Bronchial epithelial cell (primary cell): Measurements from ENCODE around the gene KPNA2. TPM values are rescaled to one million over a fixed set of nuclear protein-coding genes. Genes with fewer than 3 reads are reported as not detected.

ENCODE experiments used
- DNase-seq: peaks from one replicate; pipeline ENCODE4 v3.0.0-alpha.2; 2010; ENCODE audit warnings: low read depth
- FAIRE-seq: peaks from 2 replicates; lab custom pipeline; 2011; peaks lifted over from hg19 to GRCh38; lab: Jason Lieb, UNC
- H3K27me3 ChIP-seq: 2 replicates; pipeline ENCODE4 v1.5.1; 2011; ENCODE audit warnings: low read length; ENCODE audit not compliant: control insufficient read depth, insufficient read depth
- H3K36me3 ChIP-seq: 2 replicates; pipeline ENCODE4 v1.5.1; 2011; ENCODE audit warnings: low read length; ENCODE audit not compliant: control insufficient read depth, insufficient read depth
- H3K4me3 ChIP-seq: 2 replicates; pipeline ENCODE4 v1.5.1; 2011; ENCODE audit warnings: mild to moderate bottlenecking, low read depth, low read length, control low read depth
- total RNA-seq: library from RNA; depleted of rRNA; stranded (reverse); fragments of >200 nt; gene quantifications from 2 replicates; pipeline ENCODE4 v1.2.1, GENCODE V29; 2014
- TF ChIP-seq, protein P1 (sequence below): IDR thresholded peaks from 2 replicates; pipeline ENCODE4 v1.5.1; 2011; ENCODE audit warnings: mild to moderate bottlenecking, moderate library complexity, low read length, control low read depth, inconsistent platforms; ENCODE audit not compliant: insufficient read depth, severe bottlenecking

Gene KPNA2
- 17.0 and 17.4 TPM in 2 replicates for total RNA-seq

DNA sequence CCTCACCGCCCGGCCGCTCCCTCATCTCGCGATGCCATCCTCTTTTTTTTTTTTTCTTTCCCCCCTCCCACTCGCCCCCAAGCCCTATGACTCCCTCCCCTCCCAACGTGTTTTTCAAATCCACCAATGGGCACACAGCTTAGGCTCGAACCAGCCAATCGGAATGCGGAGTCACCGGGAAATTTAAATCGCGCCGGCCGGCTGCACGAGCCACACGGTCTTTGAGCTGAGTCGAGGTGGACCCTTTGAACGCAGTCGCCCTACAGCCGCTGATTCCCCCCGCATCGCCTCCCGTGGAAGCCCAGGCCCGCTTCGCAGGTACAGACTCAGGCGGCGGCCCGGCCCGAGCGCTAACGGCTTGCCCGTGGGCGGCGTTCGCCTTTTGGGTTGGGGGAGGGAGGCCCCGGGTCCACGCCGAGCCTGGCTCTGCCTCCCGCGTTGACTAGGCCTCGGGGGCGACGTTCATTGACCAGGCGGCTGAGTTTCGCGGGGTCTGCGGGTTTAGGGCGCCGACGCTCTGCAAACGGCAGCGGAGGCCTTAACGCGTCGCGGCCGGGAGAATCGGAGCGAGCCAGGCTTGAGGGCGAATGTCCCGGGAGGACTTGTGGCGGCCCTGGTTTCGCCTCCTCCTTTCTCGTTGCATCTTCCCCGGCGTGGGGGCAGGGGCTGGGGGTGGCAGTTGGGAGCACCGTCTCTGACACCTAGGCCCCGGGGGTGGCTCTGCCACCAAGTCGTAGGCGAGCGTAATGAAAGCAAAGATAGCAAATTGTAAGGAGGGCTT lies at the start of gene KPNA2:
Gene KPNA2, plus strand, starts transcription at position 213 of the 781 bp plus-strand sequence. CDS start 1,398 bp downstream, outside the sequence.
- peak; percentile 92 for DNase-seq
- H3K27me3 ChIP-seq: no peaks in the 10 kb centered on the region
- peak within 1 kb of the TSS; percentile 96 for H3K4me3 ChIP-seq
- no peak for FAIRE-seq
- H3K36me3 ChIP-seq: peaks cover 4% of the 10 kb centered on the region
- TF ChIP-seq, protein P1, sequence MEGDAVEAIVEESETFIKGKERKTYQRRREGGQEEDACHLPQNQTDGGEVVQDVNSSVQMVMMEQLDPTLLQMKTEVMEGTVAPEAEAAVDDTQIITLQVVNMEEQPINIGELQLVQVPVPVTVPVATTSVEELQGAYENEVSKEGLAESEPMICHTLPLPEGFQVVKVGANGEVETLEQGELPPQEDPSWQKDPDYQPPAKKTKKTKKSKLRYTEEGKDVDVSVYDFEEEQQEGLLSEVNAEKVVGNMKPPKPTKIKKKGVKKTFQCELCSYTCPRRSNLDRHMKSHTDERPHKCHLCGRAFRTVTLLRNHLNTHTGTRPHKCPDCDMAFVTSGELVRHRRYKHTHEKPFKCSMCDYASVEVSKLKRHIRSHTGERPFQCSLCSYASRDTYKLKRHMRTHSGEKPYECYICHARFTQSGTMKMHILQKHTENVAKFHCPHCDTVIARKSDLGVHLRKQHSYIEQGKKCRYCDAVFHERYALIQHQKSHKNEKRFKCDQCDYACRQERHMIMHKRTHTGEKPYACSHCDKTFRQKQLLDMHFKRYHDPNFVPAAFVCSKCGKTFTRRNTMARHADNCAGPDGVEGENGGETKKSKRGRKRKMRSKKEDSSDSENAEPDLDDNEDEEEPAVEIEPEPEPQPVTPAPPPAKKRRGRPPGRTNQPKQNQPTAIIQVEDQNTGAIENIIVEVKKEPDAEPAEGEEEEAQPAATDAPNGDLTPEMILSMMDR: no peak

DNA sequence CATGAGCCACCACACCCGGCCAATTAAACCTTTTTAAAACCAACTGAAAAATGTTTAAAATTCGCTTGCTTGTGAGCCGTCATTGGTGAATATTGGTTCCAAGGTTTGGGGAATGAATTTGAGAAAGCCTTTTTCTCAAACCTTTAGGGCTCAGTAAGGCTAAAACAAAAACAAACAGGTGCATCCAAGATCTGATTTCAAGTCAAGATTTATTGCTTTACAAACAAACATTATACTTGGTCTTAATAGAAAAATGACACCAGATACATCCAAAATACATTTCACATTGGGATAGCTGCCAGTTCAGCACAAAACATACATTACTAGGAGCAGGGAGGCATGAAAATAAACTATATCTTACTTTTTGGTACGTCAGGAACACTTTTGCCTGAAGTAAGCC lies 44.6 kb upstream of the KPNA2 start:
- Histone ChIP-seq H3K36me3 (no peaks in the 10 kb centered on the region), H3K4me3 (no peak overlapping the region), H3K27me3 (no peaks in the 10 kb centered on the region)
- TF ChIP-seq, protein P1: no peak
- FAIRE-seq (no peak), DNase-seq (no peak)

DNA sequence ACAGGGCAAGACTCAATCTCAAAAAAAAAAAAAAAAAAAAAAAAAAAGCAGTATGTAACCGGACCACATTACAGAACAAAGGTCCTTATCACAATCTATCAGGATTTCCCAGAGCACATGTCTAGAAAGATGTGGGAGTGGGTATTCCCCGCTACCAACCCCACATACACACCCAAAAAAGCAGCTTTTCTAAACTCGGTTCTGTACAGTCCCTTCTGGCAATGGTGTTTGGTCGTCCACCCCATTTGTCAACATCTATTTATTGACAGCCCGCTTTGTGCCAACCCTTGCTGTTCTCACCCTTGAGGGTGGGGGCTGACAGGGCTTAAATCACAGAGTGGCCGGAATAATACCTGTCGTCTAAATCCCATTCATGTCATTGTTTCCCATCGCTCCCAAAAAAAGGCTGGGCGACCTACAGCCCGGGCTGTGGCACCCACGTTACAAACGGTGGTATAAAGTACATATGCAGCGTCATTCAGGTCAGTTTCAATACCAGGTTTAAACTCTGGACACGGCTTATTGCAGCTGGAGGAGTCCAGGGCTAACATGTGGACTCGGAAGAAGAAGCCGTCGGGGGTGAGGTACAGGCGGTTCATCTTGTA lies 42.9 kb upstream of the KPNA2 start:
- FAIRE-seq (no peak), DNase-seq (no peak)
- no peaks in the 10 kb centered on the region for H3K27me3 ChIP-seq
- peak overlapping the region; percentile 64 for H3K4me3 ChIP-seq
- no peaks in the 10 kb centered on the region for H3K36me3 ChIP-seq
- TF ChIP-seq, protein P1: no peak

DNA sequence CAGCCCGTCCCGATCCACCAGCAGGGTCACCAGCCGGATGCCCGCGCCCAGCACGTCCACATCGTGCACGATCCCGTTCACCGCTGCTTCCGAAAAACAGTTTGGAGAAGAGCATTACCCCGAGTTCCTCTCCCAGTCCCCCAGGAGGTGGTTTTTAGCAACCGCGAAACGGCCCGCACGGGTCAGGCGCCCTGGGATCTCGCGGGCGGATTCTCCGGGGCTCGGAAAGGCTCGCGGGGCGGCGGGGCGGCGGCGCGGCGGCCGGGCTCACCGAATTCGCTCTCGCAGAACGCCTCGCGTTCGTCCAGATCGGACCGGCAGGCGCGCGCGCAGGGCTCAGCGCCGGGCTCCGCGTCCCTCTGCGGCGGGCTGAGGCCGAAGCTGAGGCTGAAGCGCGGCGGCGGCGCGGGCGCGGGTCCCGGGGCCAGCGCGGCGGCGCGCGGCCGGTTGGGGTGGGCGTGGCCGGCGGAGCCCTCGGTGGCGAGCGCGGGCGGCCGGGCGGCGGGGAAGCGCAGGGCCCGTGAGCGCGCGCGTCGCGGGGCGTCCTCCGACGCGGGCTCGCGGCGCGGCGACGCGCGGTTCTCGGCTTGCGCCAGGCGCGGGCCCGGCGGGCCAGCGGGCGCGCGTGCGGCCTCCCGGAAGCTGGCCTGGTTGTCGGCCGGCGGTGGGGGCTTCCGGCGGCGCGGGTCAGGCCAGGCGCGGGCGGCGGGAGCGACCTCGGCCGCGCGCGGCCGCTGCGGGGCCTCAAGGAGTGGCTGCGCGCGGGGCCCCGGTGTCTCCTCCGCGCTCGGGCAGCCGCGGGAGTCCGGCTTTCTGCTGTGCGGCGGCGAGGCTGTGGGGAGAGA lies 42.2 kb upstream of the KPNA2 start:
- TF ChIP-seq, protein P1: peak; percentile 6
- Histone ChIP-seq H3K36me3 (no peaks in the 10 kb centered on the region), H3K4me3 (peak overlapping the region; percentile 82), H3K27me3 (no peaks in the 10 kb centered on the region)
- DNase-seq (peak; percentile 57), FAIRE-seq (no peak)

DNA sequence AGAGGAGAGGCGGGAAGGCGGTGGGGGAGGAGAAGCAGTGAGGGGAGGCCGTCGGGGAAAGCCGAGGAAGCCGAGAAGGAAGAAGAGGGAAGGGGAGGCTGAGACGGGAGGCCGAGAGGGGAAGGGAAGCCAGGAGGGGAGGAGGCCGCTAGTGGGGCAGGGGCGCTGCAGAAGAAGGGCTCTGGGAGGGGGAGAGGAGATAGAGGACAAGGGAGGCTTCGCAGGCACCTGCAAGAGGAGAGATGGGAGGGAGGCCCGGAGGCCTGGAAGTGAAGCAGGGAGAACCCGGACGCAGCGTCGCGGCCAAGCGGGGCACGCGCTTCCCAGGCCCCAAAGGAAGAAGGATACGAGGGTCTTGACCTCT lies 41.6 kb upstream of the KPNA2 start:
- TF ChIP-seq, protein P1: no peak
- no peak for DNase-seq
- no peak for FAIRE-seq
- Histone ChIP-seq H3K36me3 (no peaks in the 10 kb centered on the region), H3K4me3 (peak overlapping the region; percentile 82), H3K27me3 (no peaks in the 10 kb centered on the region)
